Right lobe of liver (tissue), 6 donors: ENCODE data around the gene ADAMTS2. TPM values are rescaled to one million over a fixed set of nuclear protein-coding genes. Genes with fewer than 3 reads are reported as not detected.
A peak's percentile ranks its signal among the peaks of the same experiment; 100 is the strongest.

Experiments
- ATAC-seq, 4 donors: fragments of 200-7000 bp; cut with Tn5 transposase; one replicate each; pipeline ENCODE4 v1.9.1; 2020; ENCODE audit warnings: mild to moderate bottlenecking in 4 of 4, moderate library complexity in 4 of 4
- DNase-seq, 3 donors: peaks; one replicate each; pipeline ENCODE4 v3.0.0-alpha.2; 2020
- H3K27ac ChIP-seq, 3 donors: fragments of 200-600 bp; one replicate each; pipeline ENCODE4 v1.8.0; 2022
- H3K27me3 ChIP-seq, 2 donors: fragments of 200-600 bp; one replicate each; pipeline ENCODE4 v1.8.0; 2022
- H3K36me3 ChIP-seq, 4 donors: fragments of 200-600 bp; sonication (generic) in 1 of 4; one replicate each; pipeline versions ENCODE4 v1.5.1 to v1.8.0; 2017 to 2022; ENCODE audit warnings: control low read depth in 1 of 4
- H3K4me1 ChIP-seq, 4 donors: fragments of 200-600 bp; sonication (generic) in 1 of 4; one replicate each; pipeline versions ENCODE4 v1.5.1 to v1.8.0; 2017 to 2022; ENCODE audit warnings: control low read depth in 1 of 4
- H3K4me3 ChIP-seq, 3 donors: fragments of 200-600 bp; one replicate each; pipeline ENCODE4 v1.8.0; 2022
- H3K9me3 ChIP-seq, 4 donors: fragments of 200-600 bp; sonication (generic) in 1 of 4; one replicate each; pipeline versions ENCODE4 v1.5.1 to v1.8.0; 2017 to 2022; ENCODE audit warnings: control low read depth in 1 of 4
- CTCF ChIP-seq, 4 donors: fragments of 200-600 bp in 3 of 4; fragments of 450-650 bp in 1 of 4; IDR thresholded peaks; one replicate each; pipeline versions ENCODE4 v1.5.1 to v1.8.0; 2016 to 2022; ENCODE audit warnings: antibody characterized with exemption in 4 of 4, mild to moderate bottlenecking in 2 of 4
- POLR2A ChIP-seq: fragments of 450-650 bp; IDR thresholded peaks from one replicate; pipeline ENCODE4 v1.6.1; 2017; ENCODE audit warnings: antibody characterized with exemption, mild to moderate bottlenecking
- WGBS: methylation state at CpG from one replicate; pipeline ENCODE4 v1.1.6; 2018; ENCODE audit warnings: low coverage, low lambda C conversion rate; ENCODE audit not compliant: insufficient coverage; ENCODE audit errors: missing lambda C conversion rate; 5-methylcytosine and 5-hydroxymethylcytosine counted together
- intact Hi-C, 2 donors: fragments of 100-400 bp; cut with DNase I; formaldehyde crosslinking; loops; one replicate each; pipeline versions ENCODE4 v1.11.2 to v1.14.1; 2022
- total RNA-seq, 6 experiments: library from RNA; depleted of rRNA in 2 of 6; stranded (reverse); fragments of >200 nt in 2 of 6; fragmentation: NEBNext Ultra II Directional in 3 of 6; extraction: Animal tissue kit (Norgen Biotek cat#: 25700) in 3 of 6; gene quantifications; one replicate each; pipeline versions ENCODE4 v1.1.0 to v1.2.4, GENCODE V29; 2016 to 2023
- donor health status: DM: no; HTN: yes; CAD: no.
- donor health status: DM: no; HTN: no; CAD: no.
- donor health status: DM: no; HTN: no; CAD: no.
- donor health status: DM: no; HTN: yes; CAD: no.
- donor health status: DM: no; HTN: yes; CAD: no.

Gene ADAMTS2
- total RNA-seq, 6 experiments from 2014 or later, result 6.3 to 18.9 (median 13.5) TPM

- WGBS, result 60% methylated on average over 10 of the region's 30 CpGs
- H3K27me3 ChIP-seq, result no peaks in the 10 kb centered on the region
Observed at GRCh38 chr5:179219661-179220620, 125.3 kb downstream of the ADAMTS2 start.

GRCh38 chr5:179218943-179219330 lies 126.3 kb downstream of the ADAMTS2 start:
- TF ChIP-seq CTCF (IDR thresholded peaks at IDR 0.05) (no peak), POLR2A (no peak)
- ATAC-seq (no peak), DNase-seq (no peak)
- Histone ChIP-seq H3K27ac (no peak overlapping the region), H3K9me3 (no peaks in the 10 kb centered on the region), H3K4me3 (no peak overlapping the region), H3K4me1 (no peaks in the 10 kb centered on the region), H3K36me3 (no peaks in the 10 kb centered on the region), H3K27me3 (no peaks in the 10 kb centered on the region)
- WGBS, result no CpG with 5 or more reads among the region's 4 CpGs
- intact Hi-C loops, result no loop called here

More at GRCh38 chr5:179219661-179220620, 125.3 kb downstream of the ADAMTS2 start:
- no peaks in the 10 kb centered on the region for H3K4me1 ChIP-seq
- ATAC-seq (peak in 2 of 4 donors; percentile 16 to 36), DNase-seq (peak in 1 of 3 donors; percentile 44)
- intact Hi-C loops, result no loop called here
- no peak overlapping the region for H3K4me3 ChIP-seq
- H3K9me3 ChIP-seq, result no peaks in the 10 kb centered on the region
- H3K36me3 ChIP-seq, result no peaks in the 10 kb centered on the region
- no peak overlapping the region for H3K27ac ChIP-seq
- TF ChIP-seq CTCF (IDR thresholded peaks at IDR 0.05) (no peak), POLR2A (no peak)

GRCh38 chr5:179217956-179218942 lies 127.0 kb downstream of the ADAMTS2 start:
- no peak for DNase-seq

More at GRCh38 chr5:179217956-179218942, 127.0 kb downstream of the ADAMTS2 start:
- Histone ChIP-seq H3K27me3 (no peaks in the 10 kb centered on the region), H3K27ac (no peak overlapping the region), H3K36me3 (no peaks in the 10 kb centered on the region), H3K9me3 (no peaks in the 10 kb centered on the region), H3K4me3 (no peak overlapping the region), H3K4me1 (no peaks in the 10 kb centered on the region)
- intact Hi-C loops, result no loop called here
- ATAC-seq, result no peak
- TF ChIP-seq CTCF (IDR thresholded peaks at IDR 0.05) (no peak), POLR2A (no peak)
- 56% methylated on average over 6 of the region's 16 CpGs for WGBS
